Measurements from ENCODE around the gene OSBPL1A. TPM values are rescaled to one million over a fixed set of nuclear protein-coding genes. Genes with fewer than 3 reads are reported as not detected.

The OSBPL1A gene
- polyA plus RNA-seq, 2 of the 4 experiments (the other 2 are of a cell fraction) = 10.5 to 22.1 TPM

GRCh38 chr18:24197412-24197811, 200.2 kb downstream of the OSBPL1A start:
- TF ChIP-seq NPAS2 (CRISPR knock-in tag; IDR thresholded peaks at IDR 0.05; ENCODE audit: borderline replicate concordance) (no peak), BCL3 (IDR thresholded peaks at IDR 0.05) (no peak), HOXB5 (CRISPR knock-in tag; IDR thresholded peaks at IDR 0.05) (no peak)
- H3K9me3 ChIP-seq = no peaks in the 10 kb centered on the region
- WGBS (ENCODE audit: missing lambda C conversion rate) = 84% methylated on average over 1 of the region's 1 CpG
- CTCF ChIA-PET = no interaction called here
- FAIRE-seq = no peak
- H3K4me2 ChIP-seq = no peak overlapping the region
- no peak for DNase-seq (ENCODE audit: low read depth in 1 of 2, low spot score in 1 of 2)
- ATAC-seq = no peak
- H3K4me3 ChIP-seq = no peak overlapping the region
- POLR2A ChIA-PET = no interaction called here
- no peak overlapping the region for H3K27ac ChIP-seq
- H3K4me1 ChIP-seq = no peaks in the 10 kb centered on the region

- H3K4me1 ChIP-seq = no peaks in the 10 kb centered on the region
- H3K4me3 ChIP-seq = no peak overlapping the region
- POLR2A ChIA-PET = no interaction called here
- CTCF ChIA-PET = interaction anchor here (0.8 to 1.1 kb wide), 2 partner anchors 17 to 20 kb away, joined by 3 read pairs; no protein-coding TSS in a partner anchor
- H3K27ac ChIP-seq = no peak overlapping the region
- no peak for DNase-seq (ENCODE audit: low read depth in 1 of 2, low spot score in 1 of 2)
- whole genome bisulfite sequencing (ENCODE audit: missing lambda C conversion rate) = 86% methylated on average over 4 of the region's 4 CpGs
- H3K9me3 ChIP-seq = no peaks in the 10 kb centered on the region
- TF ChIP-seq CTCF (IDR thresholded peaks at IDR 0.05) = no peak
- TF ChIP-seq CBX8 (IDR thresholded peaks at IDR 0.05) = no peak
- no peak for TF ChIP-seq FOXS1 (CRISPR knock-in tag; IDR thresholded peaks at IDR 0.05)
- TF ChIP-seq KDM5A (IDR thresholded peaks at IDR 0.05) = no peak
- no peak for TF ChIP-seq RCOR1 (IDR thresholded peaks at IDR 0.05; ENCODE audit: low read depth, low read length)
- TF ChIP-seq ESRRA (IDR thresholded peaks at IDR 0.05; ENCODE audit: borderline replicate concordance, low read length) = no peak
- no peak for TF ChIP-seq ZSCAN20 (CRISPR knock-in tag; IDR thresholded peaks at IDR 0.05)
- no peak for TF ChIP-seq EHMT2 (IDR thresholded peaks at IDR 0.05; ENCODE audit: low read depth)
- no peak for TF ChIP-seq EHF (CRISPR knock-in tag; IDR thresholded peaks at IDR 0.05)
- no peak for FAIRE-seq
- ATAC-seq = no peak
- H3K4me2 ChIP-seq = no peak overlapping the region
These were observed 200.9 kb downstream of the OSBPL1A start for GRCh38 chr18:24196764-24197163.

- DNase-seq (ENCODE audit: low read depth in 1 of 2, low spot score in 1 of 2) (no peak), ATAC-seq (no peak), FAIRE-seq (no peak)
- POLR2A ChIA-PET = no interaction called here
- 82% methylated on average over 9 of the region's 9 CpGs for WGBS (ENCODE audit: missing lambda C conversion rate)
- Histone ChIP-seq H3K4me1 (no peaks in the 10 kb centered on the region), H3K9me3 (no peaks in the 10 kb centered on the region), H3K4me3 (no peak overlapping the region), H3K27ac (no peak overlapping the region), H3K4me2 (no peak overlapping the region)
- TF ChIP-seq POLR2AphosphoS2 (conservative IDR thresholded peaks at IDR 0.05; ENCODE audit: low read length) (no peak), MAFK (IDR thresholded peaks at IDR 0.05; ENCODE audit: partially characterized antibody) (peak; percentile 62)
- CTCF ChIA-PET = interaction anchor here (1.1 kb wide), 1 partner anchor 19 kb away, joined by 3 read pairs; no protein-coding TSS in a partner anchor
These were observed 202.1 kb downstream of the OSBPL1A start for GRCh38 chr18:24195296-24196053.

GRCh38 chr18:24190590-24190989, 207.0 kb downstream of the OSBPL1A start:
- Histone ChIP-seq H3K9me3 (no peaks in the 10 kb centered on the region), H3K4me3 (no peak overlapping the region), H3K4me1 (no peaks in the 10 kb centered on the region), H3K4me2 (no peak overlapping the region), H3K27ac (no peak overlapping the region)
- WGBS (ENCODE audit: missing lambda C conversion rate) = 92% methylated on average over 2 of the region's 2 CpGs
- no peak for DNase-seq (ENCODE audit: low read depth in 1 of 2, low spot score in 1 of 2)
- no peak for FAIRE-seq
- no peak for TF ChIP-seq ATOH8 (CRISPR knock-in tag; IDR thresholded peaks at IDR 0.05; ENCODE audit: low read depth)
- no peak for TF ChIP-seq RARB (CRISPR knock-in tag; IDR thresholded peaks at IDR 0.05)
- TF ChIP-seq RNF2 (IDR thresholded peaks at IDR 0.05; ENCODE audit: borderline replicate concordance, low read depth) = no peak
- no peak for TF ChIP-seq ZFP36 (IDR thresholded peaks at IDR 0.05; ENCODE audit: borderline replicate concordance, partially characterized antibody)
- TF ChIP-seq BHLHE40 (IDR thresholded peaks at IDR 0.05; ENCODE audit: low read depth, low read length) = no peak
- TF ChIP-seq JUNB (IDR thresholded peaks at IDR 0.05) = no peak
- no peak for TF ChIP-seq HOXA7 (CRISPR knock-in tag; IDR thresholded peaks at IDR 0.05)
- TF ChIP-seq USF2 (IDR thresholded peaks at IDR 0.05) = no peak
- no peak for TF ChIP-seq CBX8 (IDR thresholded peaks at IDR 0.05)
- no peak for TF ChIP-seq FOSB (CRISPR knock-in tag; IDR thresholded peaks at IDR 0.05)
- TF ChIP-seq JUN (IDR thresholded peaks at IDR 0.05) = no peak
- no peak for TF ChIP-seq TP53 (CRISPR knock-in tag; IDR thresholded peaks at IDR 0.05)
- TF ChIP-seq MAFK (IDR thresholded peaks at IDR 0.05; ENCODE audit: partially characterized antibody) = no peak
- no peak for ATAC-seq
- POLR2A ChIA-PET = no interaction called here
- CTCF ChIA-PET = interaction anchor here (4.3 kb wide), 1 partner anchor 14 kb away, joined by 19 read pairs; no protein-coding TSS in a partner anchor
